Measurements from ENCODE around the gene NCOA3. TPM values are rescaled to one million over a fixed set of nuclear protein-coding genes. Genes with fewer than 3 reads are reported as not detected.
A peak's percentile ranks its signal among the peaks of the same experiment; 100 is the strongest.
"Not testable (repeated sequence)": the region's sequence is repeated elsewhere in the genome, so short reads cannot be mapped to it uniquely, and the experiment has no call there.

NCOA3 gene
- total RNA-seq, 2 donors from 2014 or later = 81.6 to 92.6 TPM

- ATAC-seq = no peak
- H3K27ac Mint-ChIP-seq = peak overlapping the region; percentile 4 to 83
- peaks cover 0 to 25% of the 10 kb centered on the region in 2 donors for H3K36me3 Mint-ChIP-seq
Measured at GRCh38 chr20:47541355-47541922, 39.8 kb downstream of the NCOA3 start.

GRCh38 chr20:47543006-47543431, 41.3 kb downstream of the NCOA3 start:
- no peaks in the 10 kb centered on the region for H3K9me3 Mint-ChIP-seq
- peak overlapping the region in 1 of 2 donors; percentile 4 for H3K27ac Mint-ChIP-seq
- ATAC-seq (peak; percentile 35 to 85), DNase-seq (ENCODE audit: low spot score in 2 of 2) (no peak)
- peaks cover 0 to 31% of the 10 kb centered on the region in 2 donors for H3K36me3 Mint-ChIP-seq

More at GRCh38 chr20:47541355-47541922, 39.8 kb downstream of the NCOA3 start:
- H3K9me3 Mint-ChIP-seq = no peaks in the 10 kb centered on the region
- no peak for DNase-seq (ENCODE audit: low spot score in 2 of 2)

GRCh38 chr20:47544240-47544639, 42.6 kb downstream of the NCOA3 start:
- DNase-seq (ENCODE audit: low spot score in 2 of 2) (no peak), ATAC-seq (no peak)
- Mint-ChIP-seq H3K36me3 (peaks cover 0 to 31% of the 10 kb centered on the region in 2 donors), H3K27ac (no peak overlapping the region), H3K9me3 (no peaks in the 10 kb centered on the region)

- Mint-ChIP-seq H3K27ac (no peak overlapping the region), H3K36me3 (peaks cover 0 to 31% of the 10 kb centered on the region in 2 donors), H3K9me3 (no peaks in the 10 kb centered on the region)
- ATAC-seq (no peak), DNase-seq (ENCODE audit: low spot score in 2 of 2) (no peak)
Measured at GRCh38 chr20:47544852-47545251, 43.2 kb downstream of the NCOA3 start.

- peak overlapping the region in 1 of 2 donors; percentile 13 for H3K27ac Mint-ChIP-seq
- ATAC-seq (no peak), DNase-seq (ENCODE audit: low spot score in 2 of 2) (no peak)
- no peaks in the 10 kb centered on the region for H3K9me3 Mint-ChIP-seq
- peaks cover 0 to 31% of the 10 kb centered on the region in 2 donors for H3K36me3 Mint-ChIP-seq
Measured at GRCh38 chr20:47545499-47545898, 43.8 kb downstream of the NCOA3 start.

GRCh38 chr20:47546184-47547033, 44.7 kb downstream of the NCOA3 start:
- ATAC-seq (no peak), DNase-seq (ENCODE audit: low spot score in 2 of 2) (no peak)
- no peak overlapping the region for H3K27ac Mint-ChIP-seq
- no peaks in the 10 kb centered on the region for H3K9me3 Mint-ChIP-seq
- H3K36me3 Mint-ChIP-seq = peaks cover 0 to 36% of the 10 kb centered on the region in 2 donors

- no peak for ATAC-seq
- no peaks in the 10 kb centered on the region for H3K9me3 Mint-ChIP-seq
- H3K27ac Mint-ChIP-seq = no peak overlapping the region
- H3K36me3 Mint-ChIP-seq = peaks cover 0 to 34% of the 10 kb centered on the region in 2 donors
- no peak for DNase-seq (ENCODE audit: low spot score in 2 of 2)
Measured at GRCh38 chr20:47547034-47547387, 45.3 kb downstream of the NCOA3 start.

- Mint-ChIP-seq H3K36me3 (peaks cover 0 to 34% of the 10 kb centered on the region in 2 donors), H3K27ac (peak overlapping the region in 1 of 2 donors; percentile 68), H3K9me3 (no peaks in the 10 kb centered on the region)
- ATAC-seq (no peak), DNase-seq (ENCODE audit: low spot score in 2 of 2) (no peak)
Measured at GRCh38 chr20:47549671-47550070, 48.0 kb downstream of the NCOA3 start.

GRCh38 chr20:47551222-47551621, 49.5 kb downstream of the NCOA3 start:
- DNase-seq (ENCODE audit: low spot score in 2 of 2) (no peak), ATAC-seq (no peak)
- H3K9me3 Mint-ChIP-seq = no peaks in the 10 kb centered on the region
- peak overlapping the region in 1 of 2 donors; percentile 57 for H3K27ac Mint-ChIP-seq
- peaks cover 0 to 29% of the 10 kb centered on the region in 2 donors for H3K36me3 Mint-ChIP-seq

- Mint-ChIP-seq H3K36me3 (peaks cover 0 to 24% of the 10 kb centered on the region in 2 donors), H3K27ac (peak overlapping the region in 1 of 2 donors; percentile 57), H3K9me3 (no peaks in the 10 kb centered on the region)
- no peak for DNase-seq (ENCODE audit: low spot score in 2 of 2)
- ATAC-seq = no peak
Measured at GRCh38 chr20:47551841-47552240, 50.2 kb downstream of the NCOA3 start.

- H3K27ac Mint-ChIP-seq = no peak overlapping the region
- H3K9me3 Mint-ChIP-seq = no peaks in the 10 kb centered on the region
- DNase-seq (ENCODE audit: low spot score in 2 of 2) (no peak), ATAC-seq (no peak)
- H3K36me3 Mint-ChIP-seq = peaks cover 0 to 22% of the 10 kb centered on the region in 2 donors
Measured at GRCh38 chr20:47552996-47553395, 51.3 kb downstream of the NCOA3 start.

GRCh38 chr20:47553594-47554235, 52.0 kb downstream of the NCOA3 start:
- DNase-seq (ENCODE audit: low spot score in 2 of 2); H3K9me3 Mint-ChIP-seq; ATAC-seq; H3K27ac Mint-ChIP-seq: not testable (repeated sequence)
- peaks cover 2 to 22% of the 10 kb centered on the region in 2 donors for H3K36me3 Mint-ChIP-seq

GRCh38 chr20:47554283-47554682, 52.6 kb downstream of the NCOA3 start:
- not testable (repeated sequence) for DNase-seq (ENCODE audit: low spot score in 2 of 2); H3K27ac Mint-ChIP-seq; ATAC-seq; H3K9me3 Mint-ChIP-seq
- peaks cover 5 to 22% of the 10 kb centered on the region in 2 donors for H3K36me3 Mint-ChIP-seq

GRCh38 chr20:47557218-47557617, 55.5 kb downstream of the NCOA3 start:
- peaks cover 5 to 12% of the 10 kb centered on the region in 2 donors for H3K36me3 Mint-ChIP-seq
- no peaks in the 10 kb centered on the region for H3K9me3 Mint-ChIP-seq
- ATAC-seq = no peak
- no peak overlapping the region for H3K27ac Mint-ChIP-seq
- no peak for DNase-seq (ENCODE audit: low spot score in 2 of 2)

- H3K9me3 Mint-ChIP-seq = no peaks in the 10 kb centered on the region
- peaks cover 5 to 6% of the 10 kb centered on the region in 2 donors for H3K36me3 Mint-ChIP-seq
- DNase-seq (ENCODE audit: low spot score in 2 of 2) = no peak
- no peak for ATAC-seq
- no peak overlapping the region for H3K27ac Mint-ChIP-seq
Measured at GRCh38 chr20:47557791-47558190, 56.1 kb downstream of the NCOA3 start.

GRCh38 chr20:47558295-47559066, 56.8 kb downstream of the NCOA3 start:
- Mint-ChIP-seq H3K9me3 (no peaks in the 10 kb centered on the region), H3K36me3 (peaks cover 4 to 5% of the 10 kb centered on the region in 2 donors), H3K27ac (peak overlapping the region; percentile 18 to 21)
- ATAC-seq (no peak), DNase-seq (ENCODE audit: low spot score in 2 of 2) (no peak)

Data from activated naive CD4-positive, alpha-beta T cell treated with anti-CD3 and anti-CD28 coated beads, Interleukin-2, amount 50 U/mL, for 72 hours (primary cell).